Activated CD4-positive, alpha-beta T cell treated with anti-CD3 and anti-CD28 coated beads, Interleukin-2, amount 50 U/mL, for 16 hours (primary cell): ENCODE results near the gene NXNL2.

Source experiments
- DNase-seq: peaks from one replicate; pipeline ENCODE4 v3.0.0-alpha.2; 2020

NXNL2 gene

GRCh38 chr9:88580961-88581360 lies 46.0 kb downstream of the NXNL2 start:
- no peak for DNase-seq

GRCh38 chr9:88583901-88584596 lies 49.1 kb downstream of the NXNL2 start:
- DNase-seq = no peak

GRCh38 chr9:88585426-88585825 lies 50.4 kb downstream of the NXNL2 start:
- DNase-seq = no peak

- no peak for DNase-seq
These were observed 51.5 kb downstream of the NXNL2 start for GRCh38 chr9:88586452-88586851.

GRCh38 chr9:88587182-88587581 lies 52.2 kb downstream of the NXNL2 start:
- no peak for DNase-seq

- no peak for DNase-seq
These were observed 53.1 kb downstream of the NXNL2 start for GRCh38 chr9:88587885-88588649.

- no peak for DNase-seq
These were observed 54.7 kb downstream of the NXNL2 start for GRCh38 chr9:88589656-88590055.

- no peak for DNase-seq
These were observed 55.7 kb downstream of the NXNL2 start for GRCh38 chr9:88590558-88591146.

- DNase-seq = peak; percentile 59
These were observed 58.7 kb downstream of the NXNL2 start for GRCh38 chr9:88593537-88594185.
